K562 (cell line): ENCODE measurements around the gene HSPB8. TPM values are rescaled to one million over a fixed set of nuclear protein-coding genes. Genes with fewer than 3 reads are reported as not detected.

ENCODE experiments used
- ATAC-seq: fragments of 200-7000 bp; cut with Tn5 transposase; 3 replicates; pipeline ENCODE4 v1.9.1; 2020; ENCODE audit warnings: moderate library complexity
- BruUV-seq: library from RNA; stranded (reverse); fragments of 400-500 nt; replicated peaks from 2 replicates; lab custom pipeline; 2021; lab: Mats Ljungman, UMichigan
- CTCF ChIA-PET: fragments of 300-600 bp; formaldehyde crosslinking; extraction: SDS; loops from one replicate; lab custom pipeline; 2021; ENCODE audit warnings: low intra/inter-chr PET ratio; lab: Yijun Ruan, JAX
- POLR2A ChIA-PET: fragments of 300-600, 350-650 bp; sonication (Branson Sonifier 250); formaldehyde crosslinking; extraction: SDS; loops from one replicate; lab custom pipeline; 2021; ENCODE audit warnings: antibody characterized with exemption, inconsistent platforms; lab: Yijun Ruan, JAX
- DNase-seq, 4 experiments: peaks; one replicate each; pipeline versions ENCODE4 v3.0.0 to v3.0.0-alpha.2; 2011 to 2018; ENCODE audit warnings: low spot score in 3 of 4, mixed read lengths in 3 of 4; ENCODE audit errors: extremely low read depth in 1 of 4
- FAIRE-seq: peaks from 2 replicates; lab custom pipeline; 2011; peaks lifted over from hg19 to GRCh38; lab: Jason Lieb, UNC
- H2AFZ ChIP-seq: 2 replicates; pipeline ENCODE4 v1.6.0; 2011; ENCODE audit warnings: low read depth, low read length, control low read depth, inconsistent platforms
- H3K27ac ChIP-seq: fragments of 200-600 bp; 3 replicates; pipeline ENCODE4 v1.8.0; 2011; ENCODE audit warnings: low read depth, mild to moderate bottlenecking, control low read depth, inconsistent platforms, low read length, moderate library complexity, mixed read lengths; ENCODE audit errors: extremely low read depth
- H3K27me3 ChIP-seq, 2 experiments: fragments of 300-600 bp in 1 of 2; 2 replicates in 1 of 2; 3 replicates in 1 of 2; pipeline versions ENCODE4 v1.6.0 to v1.8.0; 2011; ENCODE audit warnings: inconsistent platforms in 2 of 2, low read length in 2 of 2, mild to moderate bottlenecking in 1 of 2, mixed read lengths in 1 of 2, moderate library complexity in 1 of 2; ENCODE audit not compliant: control insufficient read depth in 2 of 2, insufficient read depth in 2 of 2
- H3K36me3 ChIP-seq: fragments of 300-600 bp; 3 replicates; pipeline ENCODE4 v1.8.0; 2011; ENCODE audit warnings: mild to moderate bottlenecking, low read length, inconsistent platforms; ENCODE audit not compliant: control insufficient read depth, insufficient read depth
- H3K4me1 ChIP-seq, 2 experiments: fragments of 200-600 bp in 1 of 2; replicated peaks in 1 of 2; 2 replicates in 1 of 2; 3 replicates in 1 of 2; pipeline versions ENCODE4 v1.5.1 to v1.8.0; 2011; ENCODE audit warnings: inconsistent platforms in 2 of 2, low read length in 2 of 2, mild to moderate bottlenecking in 1 of 2, mixed read lengths in 1 of 2, moderate library complexity in 1 of 2; ENCODE audit not compliant: control insufficient read depth in 2 of 2, insufficient read depth in 2 of 2
- H3K4me2 ChIP-seq: 2 replicates; pipeline ENCODE4 v1.6.1; 2011; ENCODE audit warnings: low read length, control low read depth, inconsistent platforms, mixed read lengths; ENCODE audit not compliant: insufficient read depth
- H3K4me3 ChIP-seq: fragments of 200-600 bp; sonication (generic), shearing (Covaris generic); 2 replicates; pipeline ENCODE4 v1.5.1; 2016; ENCODE audit warnings: control low read depth, inconsistent platforms
- H3K79me2 ChIP-seq: fragments of 200-600 bp; 3 replicates; pipeline ENCODE4 v1.8.0; 2011; ENCODE audit warnings: low read length, inconsistent platforms; ENCODE audit not compliant: control insufficient read depth, insufficient read depth
- H3K9ac ChIP-seq, 2 experiments: 2 replicates each; pipeline versions ENCODE4 v1.6.0 to v1.6.1; 2011; ENCODE audit warnings: low read depth in 2 of 2, low read length in 2 of 2, control low read depth in 1 of 2, inconsistent platforms in 1 of 2, mild to moderate bottlenecking in 1 of 2, mixed read lengths in 1 of 2; ENCODE audit not compliant: insufficient read depth in 1 of 2
- H3K9me1 ChIP-seq: one replicate; pipeline ENCODE4 v1.6.0; 2011; ENCODE audit warnings: inconsistent platforms, mild to moderate bottlenecking, low read length, moderate library complexity; ENCODE audit not compliant: control insufficient read depth, insufficient read depth
- H3K9me3 ChIP-seq: replicated peaks from 2 replicates; pipeline ENCODE4 v1.5.1; 2011; ENCODE audit warnings: low read depth, low read length, inconsistent platforms; ENCODE audit not compliant: control insufficient read depth, insufficient read depth
- H4K20me1 ChIP-seq: replicated peaks from 2 replicates; pipeline ENCODE4 v1.6.1; 2011; ENCODE audit warnings: low read length, inconsistent platforms, mixed read lengths; ENCODE audit not compliant: control insufficient read depth, insufficient read depth
- FOXK1 ChIP-seq: sonication (generic); formaldehyde crosslinking; IDR thresholded peaks from 2 replicates; pipeline ENCODE4 v1.8.0; 2022; ENCODE audit warnings: missing genetic modification reagents, mild to moderate bottlenecking, borderline replicate concordance
- KLF13 ChIP-seq: fragments of 450-650 bp; IDR thresholded peaks from 2 replicates; pipeline ENCODE4 v1.6.1; 2016; ENCODE audit warnings: missing genetic modification characterization, low read depth, mild to moderate bottlenecking, missing compliant biosample characterization, moderate library complexity, borderline replicate concordance
- PHB ChIP-seq: fragments of 250-450 bp; sonication (Bioruptor Pico); IDR thresholded peaks from 2 replicates; pipeline ENCODE4 v1.5.0; 2021
- SMAD2 ChIP-seq: fragments of 150-350 bp; IDR thresholded peaks from 2 replicates; pipeline ENCODE4 v1.6.1; 2014; ENCODE audit warnings: low read depth, mild to moderate bottlenecking, low read length
- WHSC1 ChIP-seq: IDR thresholded peaks from one replicate; pipeline ENCODE4 v1.6.1; 2012; ENCODE audit warnings: low read length, control low read depth, inconsistent platforms
- ZKSCAN3 ChIP-seq: fragments of 250-450 bp; sonication (Bioruptor Pico); IDR thresholded peaks from 2 replicates; pipeline ENCODE4 v1.4.0; 2020
- ZNF263 ChIP-seq: sonication (generic); formaldehyde crosslinking; IDR thresholded peaks from 2 replicates; pipeline ENCODE4 v1.8.0; 2022; ENCODE audit warnings: mild to moderate bottlenecking, missing genetic modification reagents, borderline replicate concordance
- ZNF324 ChIP-seq: fragments of 250-450 bp; sonication (Bioruptor Pico); IDR thresholded peaks from 2 replicates; pipeline ENCODE4 v1.4.0; 2020; ENCODE audit warnings: mild to moderate bottlenecking
- WGBS: fragments of 100-300 bp; shearing (Covaris generic); methylation state at CpG from one replicate; pipeline ENCODE4 v1.1.6; 2016; ENCODE audit warnings: low coverage, mixed read lengths; ENCODE audit not compliant: insufficient coverage; ENCODE audit errors: missing lambda C conversion rate; 5-methylcytosine and 5-hydroxymethylcytosine counted together
- in situ Hi-C: fragments of 300-500 bp; cut with MboI; formaldehyde crosslinking; loops from 4 replicates; pipeline ENCODE4 v1.15.0; 2018; ENCODE audit warnings: inconsistent platforms, mixed read lengths
- intact Hi-C: fragments of 100-400 bp; cut with micrococcal nuclease; formaldehyde crosslinking; loops from 2 replicates; pipeline ENCODE4 v1.14.2; 2022
- polyA plus RNA-seq, 8 experiments: library from polyadenylated mRNA; depleted of rRNA in 4 of 8; stranded (reverse) in 5 of 8; unstranded in 3 of 8; fragments of >200 nt; fragmentation: Nextera tagmentation in 2 of 8; fragmentation: Illumina TruSeq in 1 of 8; extraction: Ambion mirVana in 2 of 8; extraction: Trizol in 1 of 8; gene quantifications; 2 replicates each; pipeline versions ENCODE4 v1.2.1 to v1.2.3, GENCODE V29; 2011 to 2014; ENCODE audit warnings: inconsistent platforms in 1 of 8, missing spikeins in 1 of 8
- total RNA-seq, 7 experiments: library from RNA; depleted of rRNA in 6 of 7; stranded (reverse); fragments of >200 nt in 6 of 7; fragmentation: Illumina TruSeq in 2 of 7; extraction: Trizol in 2 of 7; gene quantifications; 2 replicates each; pipeline versions ENCODE4 v1.2.1 to v1.2.3, GENCODE V29; 2011 to 2021; ENCODE audit warnings: low replicate concordance in 1 of 7

HSPB8 gene
- total and polyA plus RNA-seq, 9 of the 15 experiments (the other 6 are each of a cell fraction or from before 2014, with no cell fraction given), result 0.13 TPM; not detected in 8

- 27% methylated on average over 15 of the region's 15 CpGs for WGBS
- Histone ChIP-seq H3K36me3 (no peaks in the 10 kb centered on the region), H3K9me3 (no peaks in the 10 kb centered on the region), H3K4me1 (peaks cover 0 to 12% of the 10 kb centered on the region in 2 experiments; a peak in 1 of 5 replicates), H3K79me2 (no peaks in the 10 kb centered on the region), H3K9me1 (no peaks in the 10 kb centered on the region), H3K27me3 (peaks cover 0 to 31% of the 10 kb centered on the region in 2 experiments; a peak in 3 of 5 replicates), H3K27ac (no peak overlapping the region), H3K4me2 (no peak overlapping the region), H3K9ac (no peak overlapping the region), H2AFZ (no peak overlapping the region), H3K4me3 (no peak overlapping the region), H4K20me1 (no peaks in the 10 kb centered on the region)
- ChIA-PET CTCF (no interaction called here), POLR2A (no interaction called here)
- FAIRE-seq, result no peak
- DNase-seq, result no peak
- no TSS peak for BruUV-seq
- intact Hi-C loops (no loop called here), in situ Hi-C loops (no loop called here)
- no peak for ATAC-seq
- no peak for TF ChIP-seq SMAD2
- TF ChIP-seq ZNF263 (CRISPR knock-in tag), result no peak
- no peak for TF ChIP-seq PHB
- no peak for TF ChIP-seq ZKSCAN3
- no peak for TF ChIP-seq FOXK1
- no peak for TF ChIP-seq WHSC1
- TF ChIP-seq KLF13, result no peak
- TF ChIP-seq ZNF324 (CRISPR knock-in tag), result no peak
Observed at GRCh38 chr12:119177724-119178380, 879 bp upstream of the HSPB8 start.
